Glomerular visceral epithelial cell (primary cell): Measurements from ENCODE around the gene FHDC1.

Experiments used
- DNase-seq: peaks from one replicate; pipeline ENCODE4 v3.0.0-alpha.2; 2016; ENCODE audit errors: extremely low spot score

The FHDC1 gene

DNA sequence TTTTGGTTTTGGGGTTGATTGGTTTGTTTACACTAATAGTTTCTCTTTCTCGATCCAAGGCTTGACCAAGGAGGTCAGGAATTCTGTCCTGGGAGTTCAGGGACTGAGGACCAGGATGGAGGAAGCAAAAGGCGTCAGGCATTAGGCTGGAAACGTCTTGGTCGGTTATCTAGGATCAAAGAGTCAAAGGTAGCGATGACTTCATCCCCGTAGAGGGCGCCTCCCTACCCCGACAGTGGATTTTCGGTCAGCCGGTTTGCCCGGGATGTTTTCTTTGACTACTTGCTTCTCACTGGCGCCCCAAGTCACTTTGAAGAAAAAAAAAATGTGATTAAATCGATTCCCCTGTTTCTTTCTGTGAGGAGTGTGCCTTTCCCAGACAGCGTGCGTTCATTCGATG, 980 bp upstream of the FHDC1 start:
- no peak for DNase-seq

DNA sequence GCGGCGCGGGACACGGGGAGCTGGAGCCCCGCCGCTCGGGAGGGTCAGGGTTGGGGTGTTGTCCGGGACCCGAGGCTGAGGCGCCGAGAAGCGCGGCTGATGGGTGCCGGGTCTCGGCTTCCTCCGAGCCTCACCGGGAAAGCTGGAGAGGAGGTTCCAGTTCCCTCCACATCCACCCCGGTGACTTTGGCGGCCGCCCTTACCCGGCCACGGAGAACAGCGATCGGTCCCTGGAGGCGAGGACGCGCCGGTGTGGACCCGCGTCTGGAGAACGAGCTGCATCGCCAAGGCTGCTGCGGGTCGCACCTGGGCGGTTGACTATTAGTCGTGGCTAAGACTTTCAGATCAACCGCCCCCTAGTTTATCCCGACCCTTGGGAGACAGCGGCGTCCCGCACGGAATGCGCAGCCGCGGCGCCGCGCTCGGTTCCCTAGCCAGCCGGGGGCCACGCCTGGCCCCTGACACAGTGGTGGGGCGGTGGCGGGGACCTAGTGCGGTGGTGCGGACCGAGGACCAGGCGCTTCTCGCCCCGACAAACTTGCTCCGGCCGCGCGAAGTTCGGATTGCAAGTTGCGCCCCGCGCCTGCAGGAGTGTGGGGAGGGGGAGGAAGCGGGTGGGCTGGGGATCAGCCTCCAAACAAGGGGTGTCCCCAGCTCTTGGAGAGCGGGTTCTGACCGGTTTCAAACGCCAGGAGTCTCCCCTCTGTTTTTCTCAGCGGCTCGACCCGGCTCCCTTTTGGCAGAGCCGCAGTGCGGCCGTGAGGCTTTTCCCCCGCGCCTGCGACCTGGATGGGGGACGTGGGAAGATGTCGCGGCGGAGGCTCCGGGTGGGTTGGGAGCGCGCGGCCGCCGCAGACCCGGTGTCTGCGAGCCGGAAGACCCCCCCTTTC, 568 bp downstream of the FHDC1 start:
- DNase-seq, result peak; percentile 39

DNA sequence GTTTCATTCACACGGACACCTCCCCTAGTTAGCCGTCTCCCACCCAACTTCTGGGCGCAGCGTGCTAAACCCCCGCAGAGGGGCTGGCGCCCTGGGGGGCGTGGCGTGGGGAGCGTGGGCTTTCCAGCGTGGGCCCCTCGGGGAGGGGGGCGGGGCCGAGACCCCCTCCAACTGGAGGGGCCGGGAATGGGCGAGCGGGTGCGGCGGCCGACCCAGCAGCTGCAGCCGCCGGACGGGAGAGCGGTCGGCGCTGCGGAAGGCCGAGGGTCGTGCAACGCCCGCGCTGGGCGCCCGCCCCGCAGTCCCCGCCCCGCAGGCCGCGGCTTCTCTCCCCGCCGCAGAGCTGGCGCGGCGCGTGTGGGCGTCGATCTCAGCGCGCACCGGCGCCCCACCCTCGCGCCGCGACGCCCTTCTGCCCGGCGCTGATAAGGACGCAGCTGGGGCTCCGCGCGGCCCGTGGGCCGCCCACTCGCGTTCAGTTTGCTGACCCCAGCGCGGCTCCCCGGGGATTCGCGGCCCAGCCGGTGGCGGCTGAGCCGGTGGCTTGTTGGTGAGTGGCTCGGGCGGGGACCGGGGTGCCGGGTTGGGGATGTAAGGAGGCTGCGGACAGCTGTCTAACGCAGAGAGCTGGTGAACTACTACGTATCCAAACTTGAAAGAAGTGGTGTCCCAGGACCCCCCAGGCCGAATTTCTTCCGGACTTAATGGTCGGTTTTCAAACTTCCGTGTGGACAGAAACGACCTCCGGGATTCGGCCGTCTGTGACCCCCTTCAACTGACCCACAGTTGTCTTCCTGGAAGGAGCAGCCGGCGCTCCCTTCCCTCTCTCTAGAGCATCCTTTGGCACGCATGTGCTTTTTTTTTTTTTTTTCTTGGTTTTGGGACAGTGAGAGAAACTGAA, 1.5 kb downstream of the FHDC1 start:
- peak; percentile 46 for DNase-seq

DNA sequence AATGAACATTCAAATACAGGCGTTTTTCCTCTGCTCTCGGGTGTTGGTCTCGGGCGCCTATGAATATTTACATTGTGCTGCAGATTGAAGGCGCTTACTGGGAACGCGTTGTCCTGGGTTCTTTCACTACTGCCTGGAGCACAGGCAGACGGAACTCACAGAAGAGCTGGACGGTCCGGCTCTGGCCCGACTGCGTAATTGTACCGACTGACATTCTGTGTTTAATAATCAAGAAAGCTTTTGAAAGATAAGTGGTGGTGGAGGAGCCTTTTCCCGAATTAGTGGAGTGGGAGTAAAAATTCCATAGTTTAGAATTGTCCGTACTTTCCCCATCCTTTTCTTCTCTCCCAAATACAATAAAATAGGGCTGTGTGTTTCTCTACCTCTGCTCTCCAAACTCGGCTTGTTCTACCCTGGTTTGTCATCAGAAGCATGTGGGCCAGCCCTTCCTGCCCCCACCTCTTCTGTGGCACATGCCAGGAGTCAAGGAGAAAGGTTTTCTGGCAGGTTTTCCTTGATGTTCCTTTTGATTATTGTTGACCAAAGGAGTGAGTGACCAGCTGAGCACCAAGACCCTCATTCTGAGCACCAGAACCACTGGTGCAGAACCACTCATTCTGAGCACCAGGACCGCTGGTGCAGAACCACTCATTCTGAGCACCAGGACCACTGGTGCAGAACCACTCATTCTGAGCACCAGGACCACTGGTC, 2.3 kb downstream of the FHDC1 start:
- peak; percentile 43 for DNase-seq

DNA sequence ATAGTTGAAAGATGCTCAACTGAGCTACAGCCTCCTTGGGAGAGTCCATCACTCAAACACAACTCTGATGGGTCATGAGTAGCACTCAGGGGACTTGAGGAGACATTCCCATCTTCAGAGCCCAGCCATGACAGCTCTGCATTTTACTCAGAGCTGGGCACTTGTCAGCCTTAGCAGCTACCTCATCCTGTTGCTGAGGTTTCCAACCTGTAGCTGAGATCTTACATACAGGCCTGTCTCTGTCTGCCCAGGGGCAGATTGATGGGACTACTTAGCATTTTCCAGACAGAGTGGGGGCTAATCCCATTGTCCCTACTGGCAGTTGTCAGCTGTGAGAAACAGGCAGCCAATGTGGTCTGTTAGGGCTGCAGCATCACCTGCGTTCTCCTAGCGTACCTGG, 3.5 kb downstream of the FHDC1 start:
- DNase-seq, result no peak

DNA sequence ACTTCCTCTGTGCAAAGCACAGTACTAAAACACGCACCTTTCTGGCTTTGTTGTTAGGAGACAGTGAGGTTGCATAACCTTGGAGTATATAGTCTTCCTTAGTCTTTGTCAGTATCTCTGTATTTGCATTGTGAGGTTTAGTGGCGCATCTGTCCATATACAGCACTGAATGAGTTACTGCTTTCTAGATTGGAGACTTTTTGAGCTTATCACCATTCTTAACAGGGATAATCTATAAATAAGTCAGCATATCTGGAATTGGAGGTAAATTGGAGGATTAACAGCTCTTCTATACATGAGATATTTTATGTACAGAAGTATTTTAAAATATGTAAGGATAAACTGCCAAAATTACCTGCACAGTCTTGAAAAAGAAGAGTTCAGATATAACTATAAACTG, 4.3 kb downstream of the FHDC1 start:
- no peak for DNase-seq

DNA sequence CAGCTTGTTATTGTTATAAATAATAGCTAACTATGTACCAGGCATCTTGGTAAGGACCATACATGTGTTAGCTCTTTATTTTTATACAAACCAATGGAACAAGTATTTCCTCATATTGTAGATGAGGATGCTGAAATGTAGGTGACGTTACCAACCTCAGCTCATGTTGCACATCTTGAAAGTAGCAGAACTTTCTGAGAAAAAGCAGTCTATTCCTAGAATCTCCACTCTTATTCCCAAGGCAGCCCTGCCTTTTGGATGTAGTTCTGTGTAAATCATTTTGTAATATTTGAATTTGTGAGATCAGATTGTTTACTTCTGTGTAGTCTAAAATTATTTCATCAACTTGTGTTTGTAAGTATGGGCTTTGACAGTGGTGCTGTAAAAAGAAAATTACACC, 5.3 kb downstream of the FHDC1 start:
- no peak for DNase-seq

DNA sequence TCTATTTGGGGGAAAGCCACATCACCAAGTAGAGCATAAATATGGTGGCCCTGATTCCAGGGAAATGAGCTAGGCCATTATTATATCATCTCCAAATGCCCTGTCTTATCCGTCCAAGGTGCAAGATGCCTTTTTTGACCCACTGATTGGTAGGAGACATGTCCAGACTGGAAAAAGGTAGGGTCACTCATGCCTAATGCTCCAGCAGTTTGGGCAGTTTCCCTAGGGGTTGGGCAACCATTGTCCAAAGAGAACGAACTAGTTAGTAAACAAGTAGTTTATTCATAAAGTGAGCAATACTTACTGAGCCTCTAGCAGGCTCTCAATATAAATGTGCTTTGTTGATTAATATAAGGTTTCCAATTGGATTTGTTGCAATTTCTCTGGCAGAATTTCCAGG, 6.2 kb downstream of the FHDC1 start:
- DNase-seq, result no peak

DNA sequence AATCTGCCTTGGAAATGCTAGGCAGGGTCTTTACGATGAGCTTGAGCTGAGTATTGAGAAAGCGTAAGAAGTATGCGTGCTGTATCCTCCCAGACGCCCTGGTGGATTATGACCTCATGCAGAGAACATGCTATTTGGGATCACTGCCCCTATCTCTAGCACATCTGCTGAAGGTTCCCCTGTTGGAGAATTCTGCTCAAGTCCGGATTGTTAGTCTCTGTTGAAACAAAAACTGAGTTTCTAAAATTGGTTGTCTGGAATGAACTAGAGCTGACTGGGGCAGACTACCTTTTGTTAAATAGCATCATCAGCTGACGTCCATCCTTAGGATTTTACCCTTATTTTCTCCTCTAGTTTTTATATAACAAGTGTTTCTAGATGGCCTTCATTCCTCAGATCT, 7.5 kb downstream of the FHDC1 start:
- no peak for DNase-seq

DNA sequence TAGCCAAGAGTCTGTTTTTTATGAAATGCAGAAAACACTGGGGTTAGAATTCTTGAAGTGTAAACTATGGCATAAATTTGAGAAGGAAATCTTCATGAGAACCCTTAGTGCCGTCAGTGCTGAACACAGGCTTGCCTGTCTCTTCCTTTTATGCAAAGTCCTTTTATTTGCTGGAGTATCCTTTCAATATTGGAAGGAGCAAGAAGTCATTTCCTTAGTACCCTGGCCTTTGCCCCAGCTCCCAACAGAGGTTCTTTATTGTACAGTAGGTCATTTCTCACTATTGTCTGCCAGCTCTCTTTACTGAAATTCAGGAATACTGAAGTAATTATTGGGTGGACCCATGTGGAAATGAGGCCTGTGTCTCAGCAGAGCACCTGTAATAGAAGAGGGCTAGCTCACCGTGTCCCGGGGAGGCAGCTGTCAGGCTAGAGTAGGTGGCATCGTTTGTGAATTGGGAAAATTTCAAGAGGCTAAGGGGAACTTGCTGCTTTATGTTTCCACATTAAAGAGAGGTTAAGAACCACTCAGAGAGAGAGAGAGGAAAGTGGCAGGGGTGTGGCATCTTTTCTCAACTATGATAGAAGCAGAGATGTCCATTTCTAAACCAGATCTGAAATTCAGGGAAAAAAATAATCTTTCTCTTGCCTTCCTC, 8.7 kb downstream of the FHDC1 start:
- no peak for DNase-seq

DNA sequence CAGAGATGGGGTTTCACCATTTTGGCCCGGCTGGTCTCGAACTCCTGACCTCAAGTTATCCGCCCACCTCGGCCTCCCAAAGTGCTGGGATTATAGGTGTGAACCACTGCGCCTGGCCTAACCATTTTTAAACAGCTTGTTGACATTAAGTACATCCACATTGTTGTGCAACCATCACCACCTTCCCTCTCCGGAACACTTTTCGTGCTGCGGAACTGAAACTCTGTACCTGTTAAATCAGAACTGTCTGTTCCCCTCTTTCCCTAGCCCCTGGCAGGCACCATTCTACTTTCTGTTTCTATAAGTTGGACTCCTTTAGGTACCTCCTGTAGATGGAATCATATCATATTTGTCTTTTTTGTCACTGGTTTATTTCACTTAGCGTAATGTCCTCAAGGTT, 9.5 kb downstream of the FHDC1 start:
- no peak for DNase-seq

DNA sequence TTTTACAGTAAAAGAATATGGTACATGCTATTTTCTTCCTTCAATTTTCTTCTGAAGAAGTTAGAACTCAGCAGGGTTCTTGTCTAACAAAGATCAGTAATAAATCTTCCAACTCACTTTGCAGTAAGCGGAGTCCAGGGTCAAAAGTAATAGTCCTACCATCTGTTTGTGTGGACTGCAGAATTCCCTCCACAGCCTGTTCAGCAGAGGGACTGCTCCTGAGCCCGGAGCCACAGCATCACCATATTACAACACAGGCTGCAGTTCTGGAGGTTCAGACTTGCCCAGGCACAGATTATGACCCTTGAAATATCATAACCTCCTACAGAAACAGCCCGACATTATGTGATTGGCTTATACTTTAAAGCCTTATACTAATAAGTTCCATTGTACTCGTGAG, 10.3 kb downstream of the FHDC1 start:
- DNase-seq, result no peak

DNA sequence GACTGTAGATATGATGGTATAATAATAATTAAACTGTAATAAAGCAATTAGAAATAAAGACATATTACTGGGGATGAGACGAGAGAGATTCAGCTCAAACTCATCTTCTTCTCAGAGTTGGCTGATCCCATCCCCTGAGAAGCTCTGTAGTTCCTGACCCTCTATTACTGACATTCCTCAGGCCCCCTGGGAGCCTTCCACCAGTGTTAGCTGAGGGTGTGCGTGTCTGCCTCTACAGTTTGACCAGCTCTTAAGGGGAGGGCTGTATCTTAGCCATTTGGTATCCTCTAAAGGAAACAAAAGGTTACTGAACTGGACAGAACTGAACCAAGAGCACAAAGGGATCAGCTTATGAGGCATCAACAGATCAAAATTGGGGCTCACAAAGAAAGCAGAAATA, 11.2 kb downstream of the FHDC1 start:
- no peak for DNase-seq

DNA sequence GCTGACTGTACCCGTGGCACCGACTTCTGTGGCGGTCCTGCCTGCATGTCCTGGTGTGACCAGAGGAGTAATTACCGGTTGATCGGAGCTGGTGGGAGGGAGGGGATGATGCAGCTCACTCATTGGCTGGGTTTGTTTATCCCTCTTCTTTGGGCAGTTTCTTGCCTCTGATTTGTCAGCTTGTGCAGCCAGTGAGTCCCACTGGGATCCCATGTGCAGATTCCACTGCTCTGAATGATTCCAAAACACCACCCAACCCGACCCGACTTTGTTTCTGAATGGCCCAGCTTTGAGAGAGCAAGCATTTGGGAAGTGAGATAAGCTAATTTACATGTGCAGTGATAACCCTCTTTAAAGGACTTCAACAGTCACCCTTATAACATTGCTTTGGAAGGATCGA, 13.8 kb downstream of the FHDC1 start:
- DNase-seq, result no peak

DNA sequence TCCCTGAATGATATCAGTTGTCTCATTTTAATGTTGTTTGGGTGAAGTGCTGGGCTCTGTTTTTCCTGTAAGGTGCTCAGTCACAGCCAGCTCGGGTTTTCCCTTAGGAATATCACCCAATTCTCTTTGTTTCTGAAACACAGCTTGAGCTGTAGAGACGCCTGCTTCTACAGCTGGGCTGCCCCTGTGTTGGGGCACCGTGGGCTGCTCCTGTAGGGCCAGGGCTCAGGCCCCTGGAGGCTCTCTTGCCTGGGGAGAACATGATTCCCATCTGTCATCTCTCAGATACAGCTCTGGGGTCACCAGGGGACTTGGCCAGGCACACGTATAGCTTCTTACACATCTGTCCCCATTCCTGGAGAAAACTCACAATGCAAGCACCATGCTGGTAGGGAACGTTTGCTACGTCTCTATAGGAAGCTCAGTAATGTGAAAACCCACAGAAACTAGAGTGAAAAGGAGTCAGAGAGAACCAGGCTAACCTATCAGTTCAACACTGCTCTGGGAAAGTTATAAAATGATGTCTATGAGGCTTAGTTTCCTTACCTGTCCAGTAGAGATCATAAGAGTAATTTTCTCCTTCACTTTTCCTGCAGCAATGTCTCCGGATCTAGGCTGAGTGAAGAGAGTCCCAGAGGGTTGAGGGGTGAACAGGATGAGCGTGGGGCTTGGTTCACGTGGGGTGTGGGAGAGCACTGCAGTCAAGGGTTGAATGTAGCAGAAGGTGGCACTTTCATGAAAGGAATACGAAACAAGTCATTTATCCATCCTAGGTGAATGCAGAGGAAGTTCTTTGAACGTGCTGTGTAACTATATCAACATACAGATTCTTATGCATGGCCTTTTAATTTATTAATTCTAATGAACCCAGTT, 14.5 kb downstream of the FHDC1 start:
- DNase-seq, result no peak

DNA sequence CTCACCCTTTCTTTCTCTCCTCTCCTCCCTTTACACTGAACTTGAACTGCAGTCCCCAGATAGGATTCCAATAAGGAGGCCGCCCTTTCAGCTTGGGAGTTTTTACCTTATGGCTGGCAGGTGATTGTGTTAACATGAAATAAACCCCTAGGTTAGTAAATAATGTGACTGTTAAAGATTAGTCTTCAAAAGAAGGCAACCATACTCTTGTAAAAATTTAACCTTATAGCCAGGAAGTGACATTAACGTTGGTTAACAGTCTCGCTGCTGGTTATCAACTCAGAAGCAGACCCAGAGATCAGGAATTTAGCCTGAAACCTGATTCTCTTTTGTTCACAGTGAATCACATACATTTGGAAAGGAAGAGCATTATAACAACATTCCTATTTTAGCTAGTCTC, 15.2 kb downstream of the FHDC1 start:
- DNase-seq, result peak; percentile 41

DNA sequence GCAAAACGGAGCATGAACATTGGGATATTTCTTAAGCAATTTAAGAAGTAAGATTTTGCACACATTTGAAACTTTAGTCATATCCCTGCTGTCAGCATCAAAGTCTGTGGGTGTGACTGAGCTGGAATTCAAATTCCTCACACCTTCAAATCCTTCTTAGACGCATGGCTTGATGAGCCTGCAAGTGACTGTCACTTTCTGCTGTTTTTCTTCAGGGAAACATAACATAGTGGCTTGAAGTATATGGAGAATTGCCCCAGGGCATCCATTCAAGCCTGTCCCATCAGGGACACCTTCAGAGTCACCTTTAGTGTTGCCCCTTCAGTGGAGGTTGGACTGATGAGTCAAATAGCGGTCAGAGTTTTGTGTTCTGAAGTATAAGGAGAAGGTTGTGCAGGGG, 17.4 kb downstream of the FHDC1 start:
- DNase-seq, result no peak

DNA sequence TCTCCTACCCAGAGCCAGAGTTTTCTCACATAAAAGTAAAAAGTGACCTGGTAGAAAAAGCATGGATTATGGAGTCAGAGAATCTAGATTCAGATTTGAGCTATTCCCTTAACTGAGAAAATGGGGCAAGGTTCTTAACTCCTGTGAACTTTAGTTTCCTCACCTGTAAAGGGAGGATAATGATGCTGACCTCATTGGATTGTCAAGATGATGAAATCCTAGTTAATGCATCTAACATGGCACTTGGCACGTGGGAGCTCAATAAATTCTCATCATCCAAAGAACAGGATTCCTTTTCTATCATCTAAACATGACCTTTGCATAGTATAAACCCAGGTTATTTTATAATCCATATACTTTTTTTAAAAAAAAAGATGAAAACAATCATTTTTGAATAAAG, 18.6 kb downstream of the FHDC1 start:
- DNase-seq, result no peak

DNA sequence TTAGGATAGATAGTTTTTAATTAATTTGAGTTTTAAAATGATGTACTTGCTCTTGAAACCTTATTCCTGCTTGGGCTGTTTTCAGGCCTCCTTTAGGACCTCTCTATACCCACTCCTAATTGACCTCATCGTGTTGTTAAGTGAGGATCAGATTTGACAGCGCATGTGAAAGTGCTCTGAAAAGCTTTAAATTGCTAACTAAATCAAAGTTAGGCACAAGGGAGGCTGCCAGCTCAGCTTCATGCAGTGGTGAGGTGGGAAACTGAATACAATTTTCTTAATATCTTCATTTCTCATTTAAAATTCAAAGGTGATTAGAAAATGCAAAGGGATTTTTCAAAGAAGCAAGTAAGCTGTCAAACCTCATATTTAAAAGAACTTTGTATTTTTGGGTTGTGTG, 20.0 kb downstream of the FHDC1 start:
- DNase-seq, result no peak

DNA sequence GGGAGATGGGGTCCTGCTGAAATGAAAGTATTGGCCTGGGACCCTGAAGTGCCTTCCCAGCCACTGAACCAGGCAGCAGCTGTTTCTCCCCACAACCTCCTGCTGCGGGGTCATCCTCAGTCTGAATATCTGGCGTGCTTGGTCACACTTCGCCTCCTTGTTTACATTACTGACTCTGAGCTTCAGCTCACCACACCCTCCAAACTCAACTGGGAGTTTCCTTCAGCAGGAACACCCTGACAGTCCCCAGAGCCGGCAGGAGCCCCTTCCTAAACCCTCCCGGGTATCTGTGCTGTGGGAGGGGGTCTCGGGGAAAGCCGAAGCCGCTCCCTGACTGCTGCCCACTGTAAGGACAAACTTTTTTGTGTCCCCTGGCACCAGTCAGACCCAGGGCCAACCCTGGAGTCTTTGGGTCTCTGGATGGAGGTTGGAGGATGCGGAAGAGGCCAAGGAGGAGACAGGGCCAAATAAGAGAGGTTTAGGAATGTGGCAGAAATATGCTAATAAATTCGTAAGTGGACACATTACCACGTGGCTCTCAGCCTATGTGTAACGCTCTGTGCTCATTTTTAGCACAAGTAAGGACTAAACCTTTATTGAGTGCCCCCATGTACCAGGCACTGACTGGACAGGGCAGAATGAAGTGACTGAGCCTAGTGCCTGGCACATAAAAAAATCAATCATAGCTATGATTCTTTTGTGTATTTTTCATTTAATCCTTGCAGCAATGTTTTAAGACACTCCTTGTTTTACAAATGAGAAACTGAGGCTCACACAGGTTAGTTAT, 20.7 kb downstream of the FHDC1 start:
- peak; percentile 85 for DNase-seq
